ENCODE results near the gene ULK4.
A peak's percentile ranks its signal among the peaks of the same experiment; 100 is the strongest.

Gene ULK4

DNA sequence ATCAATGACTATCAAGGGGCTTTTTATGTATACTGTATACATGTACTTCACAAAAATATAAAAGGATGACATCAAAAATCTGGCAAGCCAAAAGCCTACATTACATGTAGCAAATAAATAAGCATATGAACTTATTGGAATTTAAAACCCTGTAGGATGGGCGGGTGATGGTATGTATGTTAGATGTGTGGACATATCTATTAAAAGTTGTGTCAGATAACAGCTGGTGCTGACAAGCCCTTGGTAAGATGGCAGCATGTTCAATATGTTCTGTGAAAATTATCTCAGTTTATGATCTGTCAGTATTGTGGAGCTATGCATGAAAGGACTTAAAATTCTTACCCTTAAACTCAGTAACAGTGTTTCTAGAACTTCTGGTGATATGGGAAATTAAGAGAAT is 742.5 kb downstream of the ULK4 start:
- DNase-seq (ENCODE audit: low spot score): no peak

DNA sequence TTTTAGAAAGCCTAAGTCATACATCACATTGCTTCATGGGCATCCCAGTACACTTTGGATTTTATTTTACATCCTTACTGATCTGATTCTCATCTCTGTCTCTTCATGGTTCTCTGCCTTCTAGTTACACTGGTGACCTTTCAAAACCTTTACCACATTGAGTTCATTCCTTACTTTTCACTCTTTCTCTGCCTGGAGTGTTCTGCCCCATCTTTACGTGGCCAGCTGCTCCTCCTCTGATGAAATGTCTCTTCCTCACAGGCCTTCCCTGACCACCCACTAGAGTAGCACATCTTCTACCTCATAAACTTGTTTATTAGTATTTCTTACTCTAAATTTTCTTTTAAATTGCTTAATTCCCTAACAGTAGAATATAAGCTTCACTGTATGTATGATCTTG is 744.9 kb downstream of the ULK4 start:
- DNase-seq (ENCODE audit: low spot score): no peak

DNA sequence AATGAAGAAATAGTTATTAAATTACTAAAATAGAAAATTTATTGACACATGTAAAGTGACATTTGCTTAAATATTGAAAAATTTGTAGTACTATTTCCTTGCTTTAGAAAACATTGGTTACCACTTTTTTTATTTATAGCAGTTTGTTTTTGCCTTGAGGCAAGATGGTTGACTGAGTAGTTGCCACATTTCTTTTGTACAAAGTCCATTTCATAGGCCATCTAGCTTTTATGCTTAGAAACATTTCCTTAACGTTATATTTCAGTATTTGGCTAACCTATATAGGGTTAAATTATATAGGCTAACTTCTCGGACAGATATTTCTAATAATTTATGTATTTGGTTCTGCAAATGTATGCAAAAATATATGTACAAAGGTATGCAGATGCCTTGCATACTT is 745.5 kb downstream of the ULK4 start:
- no peak for DNase-seq (ENCODE audit: low spot score)

DNA sequence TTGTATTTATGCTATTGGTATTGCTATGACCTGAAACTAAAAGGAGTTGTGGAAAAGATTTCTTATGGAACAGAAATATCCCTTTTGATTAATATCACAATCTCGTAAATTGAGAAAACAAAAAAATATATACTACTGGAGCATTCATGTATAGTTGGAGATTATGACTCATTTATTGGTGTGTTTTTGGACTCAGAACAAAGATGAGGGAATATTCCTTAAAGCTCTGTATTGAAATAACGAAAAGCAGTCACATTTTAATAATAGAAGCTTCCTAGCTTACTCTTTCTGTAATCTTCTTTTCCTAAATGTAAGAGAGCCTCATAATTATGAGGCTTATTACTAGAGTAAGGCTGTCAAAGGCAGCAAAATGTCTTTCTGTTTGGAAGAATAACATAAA is 748.3 kb downstream of the ULK4 start:
- no peak for DNase-seq (ENCODE audit: low spot score)

DNA sequence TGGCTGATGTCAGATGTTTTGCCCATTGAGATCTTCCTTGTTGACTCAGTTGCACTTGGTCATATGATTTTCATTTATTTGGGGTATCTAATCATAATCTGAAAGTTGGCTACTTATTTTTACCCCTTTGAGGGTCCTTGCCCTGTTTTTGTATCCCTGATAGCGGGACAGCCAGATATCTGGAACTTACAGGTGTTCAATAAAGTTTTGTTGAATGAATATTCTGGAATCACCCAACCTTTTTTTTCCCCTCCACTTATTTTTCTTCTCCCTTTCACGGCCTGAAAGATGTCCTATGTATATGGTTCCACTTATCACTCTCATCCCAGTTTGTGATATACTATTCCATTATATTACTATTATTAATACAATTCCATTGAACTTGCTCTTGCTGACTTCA is 749.8 kb downstream of the ULK4 start:
- DNase-seq (ENCODE audit: low spot score): no peak

DNA sequence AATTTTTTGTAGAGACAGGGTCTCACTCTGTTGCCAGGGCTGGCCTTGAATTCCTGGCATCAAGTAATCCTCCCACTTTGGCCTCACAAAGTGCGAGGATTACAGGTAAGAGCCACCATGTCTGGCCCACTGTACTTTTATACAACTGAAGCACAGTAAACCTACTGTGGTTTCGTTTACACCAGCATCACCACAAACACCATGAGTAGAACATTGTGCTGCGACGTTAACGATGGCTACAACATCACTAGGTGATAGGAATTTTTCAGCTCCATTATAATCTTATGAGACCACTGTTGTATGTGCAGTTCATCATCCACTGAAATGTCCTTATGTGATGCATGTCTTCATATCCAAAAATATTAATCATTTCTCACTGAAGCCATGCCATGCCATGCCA is 750.9 kb downstream of the ULK4 start:
- DNase-seq (ENCODE audit: low spot score): no peak

DNA sequence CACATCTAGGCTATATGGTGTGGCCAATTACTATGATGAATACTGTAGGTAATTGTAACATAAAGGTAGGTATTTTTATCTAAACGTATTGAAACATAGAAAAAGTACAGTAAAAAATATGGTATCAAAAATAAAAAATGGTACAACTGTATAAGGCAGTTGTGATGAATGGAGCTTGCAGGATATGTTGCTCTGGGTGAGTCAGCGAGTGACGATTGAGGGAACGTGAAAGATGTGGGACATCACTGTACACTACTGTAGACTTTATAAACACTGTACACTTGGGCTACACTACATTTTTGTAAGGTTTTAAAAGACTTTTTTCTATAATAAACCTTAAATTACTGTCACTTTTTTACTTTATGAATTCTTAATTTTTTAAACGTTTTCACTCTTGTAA is 752.3 kb downstream of the ULK4 start:
- no peak for DNase-seq (ENCODE audit: low spot score)

DNA sequence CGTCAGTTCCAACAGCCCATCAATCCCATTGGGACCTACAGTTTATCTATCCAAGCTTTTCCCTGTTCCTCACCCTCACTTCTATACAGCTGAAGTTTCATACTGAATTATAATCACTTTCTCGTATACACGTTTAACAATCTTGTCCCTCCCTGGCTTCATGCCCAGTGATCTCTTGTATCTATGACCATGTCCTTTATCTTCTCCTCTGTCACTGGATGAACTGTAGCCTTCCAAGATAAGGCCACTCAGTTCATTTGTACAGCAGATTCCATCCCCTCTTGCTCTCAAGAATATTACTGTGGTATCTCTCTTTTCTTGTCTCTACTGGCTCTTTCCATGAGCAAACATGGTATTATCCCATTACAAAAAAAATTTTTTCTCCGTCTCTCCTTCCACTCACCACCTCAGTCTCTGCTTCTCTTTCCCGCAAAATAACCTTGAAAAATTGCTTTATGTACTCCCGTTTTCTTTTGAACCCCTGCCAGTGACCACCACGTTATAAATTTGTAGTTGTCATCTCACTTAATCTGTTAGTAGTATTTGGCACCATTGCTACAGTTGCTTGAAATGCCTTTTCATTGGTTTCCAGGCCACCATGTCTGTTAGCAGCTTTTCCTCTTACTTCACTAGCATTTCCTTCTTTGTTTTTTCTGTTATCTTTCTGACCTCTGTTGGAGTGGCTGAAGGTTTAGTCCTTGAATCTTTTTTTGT is 753.2 kb downstream of the ULK4 start:
- DNase-seq (ENCODE audit: low spot score): no peak

DNA sequence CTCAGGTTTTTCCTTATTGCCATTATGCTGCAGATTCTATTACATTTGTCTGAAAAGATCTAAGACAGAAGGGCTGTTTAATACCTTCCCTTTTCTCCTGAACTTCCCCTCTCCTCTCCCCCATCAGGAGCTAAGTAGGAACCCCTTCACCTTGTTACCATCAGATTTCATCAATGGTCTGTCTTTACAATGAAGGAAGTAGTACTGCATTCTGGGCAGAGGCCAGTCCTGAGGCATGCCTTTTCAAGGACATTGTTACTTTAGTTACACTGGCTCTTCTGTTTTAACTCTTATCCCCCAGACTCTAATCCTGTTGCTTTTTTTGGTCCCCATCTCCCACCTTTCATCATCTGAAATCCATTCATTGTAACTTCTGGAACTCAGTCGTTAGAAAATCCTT is 754.5 kb downstream of the ULK4 start:
- no peak for DNase-seq (ENCODE audit: low spot score)

DNA sequence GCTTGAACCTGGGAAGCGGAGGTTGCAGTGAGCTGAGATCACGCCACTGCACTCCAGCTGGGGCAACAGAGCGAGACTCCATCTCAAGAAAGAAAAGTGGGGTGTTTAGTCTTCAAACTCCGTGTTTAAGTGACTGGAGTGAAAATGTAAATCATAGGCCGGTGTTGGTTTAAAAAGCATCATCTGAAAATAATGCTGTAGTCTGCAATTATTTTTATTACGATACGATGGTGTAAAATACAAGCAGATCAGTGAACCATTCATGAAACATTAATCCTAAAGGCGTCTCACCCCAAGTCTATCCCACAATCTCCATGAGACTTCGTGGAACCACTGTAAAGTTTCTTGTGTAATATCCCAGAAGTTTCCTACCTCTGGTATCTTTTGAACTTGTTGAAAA is 756.3 kb downstream of the ULK4 start:
- no peak for DNase-seq (ENCODE audit: low spot score)

DNA sequence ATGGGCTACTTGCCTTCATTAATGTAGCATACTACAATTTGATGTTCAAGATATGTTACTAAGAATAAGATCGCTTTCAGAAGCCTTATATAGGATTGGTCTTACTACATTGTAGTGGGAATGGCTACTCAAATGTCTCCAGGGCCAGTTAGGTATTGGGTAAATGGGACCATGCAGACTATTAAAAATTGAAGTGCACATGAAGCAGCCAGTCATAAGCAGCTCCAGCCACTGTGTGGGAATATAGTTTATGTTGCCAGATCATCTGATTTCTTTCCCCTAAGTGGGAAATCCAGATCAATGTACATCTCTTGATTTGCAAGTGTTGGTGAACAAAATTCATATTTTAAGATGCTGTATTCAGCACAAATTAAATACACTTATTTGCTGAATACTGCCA is 757.5 kb downstream of the ULK4 start:
- DNase-seq (ENCODE audit: low spot score): no peak

DNA sequence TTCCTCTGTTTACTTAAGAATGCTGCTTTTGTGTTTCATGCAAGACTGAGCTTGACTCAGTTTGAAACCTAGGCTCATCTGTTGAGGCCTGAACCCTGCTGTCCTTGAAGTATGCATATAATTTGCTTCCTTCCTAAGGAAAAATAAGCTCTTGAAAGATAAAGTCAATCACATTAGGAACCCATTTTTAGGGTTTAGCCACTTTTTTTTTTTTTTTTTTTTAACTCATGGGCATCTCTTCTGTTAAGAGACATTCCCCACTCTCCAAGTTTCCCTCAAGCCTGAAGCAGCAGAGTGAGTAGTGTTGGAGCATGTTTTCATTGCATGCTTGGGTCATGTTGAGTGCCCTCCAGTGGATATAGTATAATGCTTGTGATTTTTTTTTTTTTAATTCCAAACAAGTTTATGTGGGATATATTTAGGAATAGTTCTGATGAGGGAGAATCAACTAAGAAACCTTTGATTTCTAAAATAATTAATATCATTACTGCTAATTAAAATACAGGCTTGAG is 759.0 kb downstream of the ULK4 start:
- DNase-seq (ENCODE audit: low spot score): no peak

DNA sequence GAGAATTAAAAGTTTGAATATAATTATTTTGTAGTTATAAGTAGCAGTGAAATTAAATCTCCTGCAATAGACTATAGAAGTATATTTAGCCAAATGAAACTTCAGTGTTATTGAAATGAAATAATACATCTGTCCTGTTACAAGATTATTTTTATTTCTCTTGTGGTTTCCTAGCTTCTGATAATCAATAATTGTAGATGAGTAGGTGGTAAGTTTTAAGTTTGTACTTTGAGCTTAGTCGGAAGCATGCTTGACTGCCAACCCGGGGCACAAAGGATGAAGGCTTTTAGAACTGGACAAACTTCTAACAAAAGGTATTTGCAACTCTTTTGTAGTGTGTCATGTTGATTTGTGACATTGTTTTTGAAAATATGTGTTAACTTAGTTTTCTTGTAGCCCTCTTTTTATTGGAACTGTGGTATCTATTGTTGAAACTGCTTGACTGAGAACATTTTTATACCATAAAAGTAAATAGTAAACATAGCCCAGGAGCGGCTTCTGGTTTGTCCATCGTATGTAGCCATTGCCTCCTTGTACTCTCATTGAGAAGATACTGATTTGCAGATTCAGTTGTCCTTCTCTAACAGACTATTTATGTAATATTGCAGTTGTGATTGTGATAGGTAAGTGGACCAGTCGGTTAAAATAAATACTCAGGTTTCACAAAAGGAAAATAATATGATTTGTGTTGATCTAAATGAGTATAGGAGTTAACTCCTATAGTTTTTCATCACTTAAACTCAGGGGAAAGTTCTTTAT is 759.6 kb downstream of the ULK4 start:
- no peak for DNase-seq (ENCODE audit: low spot score)

DNA sequence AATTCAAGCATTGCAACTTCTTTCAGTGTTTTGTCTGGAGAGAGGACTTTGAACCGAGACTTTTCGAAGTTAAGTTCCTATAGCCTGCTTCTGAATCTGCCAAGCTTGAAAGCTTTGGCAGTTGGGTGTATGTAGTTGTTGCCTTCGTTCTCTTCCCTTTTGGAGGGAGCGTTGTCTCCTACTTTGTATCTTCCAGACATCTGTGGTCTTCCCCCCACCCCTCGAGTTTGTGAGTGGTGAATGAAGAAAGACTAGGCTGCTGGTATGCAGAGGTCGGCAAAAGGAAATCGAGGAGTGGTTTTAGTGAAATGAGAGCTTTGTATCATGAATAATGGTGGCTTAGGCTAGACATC is 761.3 kb downstream of the ULK4 start:
- DNase-seq (ENCODE audit: low spot score): peak; percentile 19

DNA sequence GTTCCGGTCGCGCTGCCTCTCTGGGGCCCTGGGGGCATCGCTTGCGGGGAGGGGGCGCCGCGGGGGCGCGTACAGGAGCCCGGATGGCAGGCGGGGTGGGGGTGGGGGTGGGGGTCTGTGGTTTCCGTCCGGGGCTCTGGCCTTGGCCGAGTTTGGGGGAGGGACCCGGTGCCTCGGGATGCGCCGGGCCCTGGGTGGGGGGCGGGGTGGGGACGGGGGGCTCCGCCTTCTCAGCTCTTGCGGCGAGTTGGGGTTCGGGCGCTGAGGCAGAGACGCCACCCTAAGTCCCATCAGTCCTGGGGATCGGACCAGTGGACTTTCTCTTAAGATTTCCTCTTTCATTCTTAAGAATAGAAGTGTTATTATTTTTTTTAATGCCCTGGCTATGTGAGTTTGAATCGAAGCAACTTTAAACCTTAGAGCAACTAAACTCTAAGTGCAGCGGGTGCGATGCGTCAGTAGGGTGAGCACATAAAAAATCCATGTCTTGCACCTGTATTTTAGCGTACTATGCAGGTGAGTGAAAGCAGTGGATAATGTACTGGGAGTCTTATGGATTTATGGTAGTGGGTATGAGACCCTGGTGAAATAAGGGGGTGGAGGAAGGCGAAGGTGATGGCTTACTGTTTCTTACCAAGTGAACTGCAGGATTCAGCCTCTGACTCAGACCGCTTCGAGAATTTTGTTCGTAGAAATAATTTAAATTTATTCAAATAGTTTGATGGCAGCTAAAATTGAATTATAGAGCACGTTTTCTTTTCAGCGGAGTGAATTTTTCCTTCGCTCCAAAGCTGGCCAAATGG is 761.8 kb downstream of the ULK4 start:
- DNase-seq (ENCODE audit: low spot score): peak; percentile 57

DNA sequence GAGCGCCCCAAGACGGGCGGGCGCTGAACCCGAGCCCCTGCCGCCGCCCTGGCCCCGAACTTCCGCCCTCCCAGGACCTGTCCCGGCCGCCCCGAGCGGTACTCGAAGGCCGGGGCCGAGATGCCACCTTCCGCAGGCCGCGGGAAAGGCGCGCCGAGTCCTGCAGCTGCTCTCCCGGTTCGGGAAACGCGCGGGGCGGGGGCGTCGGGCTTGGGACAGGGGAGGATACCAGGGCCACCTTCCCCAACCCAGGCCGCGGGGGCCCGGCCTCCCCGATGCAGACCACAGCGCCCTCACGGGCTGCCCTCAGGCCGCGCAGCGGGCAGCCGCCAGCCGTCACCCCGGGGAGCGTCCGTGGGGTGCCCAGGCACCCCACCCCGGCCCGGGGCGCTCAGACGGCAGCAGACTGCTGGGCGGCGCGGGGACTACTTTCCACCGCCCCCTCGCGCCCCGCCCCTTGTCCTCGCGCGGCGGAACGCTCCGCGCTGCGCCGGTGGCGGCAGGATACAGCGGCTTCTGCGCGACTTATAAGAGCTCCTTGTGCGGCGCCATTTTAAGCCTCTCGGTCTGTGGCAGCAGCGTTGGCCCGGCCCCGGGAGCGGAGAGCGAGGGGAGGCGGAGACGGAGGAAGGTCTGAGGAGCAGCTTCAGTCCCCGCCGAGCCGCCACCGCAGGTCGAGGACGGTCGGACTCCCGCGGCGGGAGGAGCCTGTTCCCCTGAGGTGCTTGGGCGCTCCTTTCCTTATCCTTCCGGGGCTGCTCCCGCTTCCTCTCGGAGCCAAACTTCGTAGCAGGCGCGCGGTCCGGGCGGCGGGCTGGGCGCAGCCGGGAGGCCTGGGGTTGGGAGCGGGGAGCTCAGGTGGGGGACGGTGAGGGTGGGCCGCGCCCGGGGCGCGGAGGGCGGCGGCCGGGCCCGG is 762.7 kb downstream of the ULK4 start, which contains the start of gene CTNNB1:
TSS of gene CTNNB1 (plus strand) at position 556 of the 916 bp plus-strand sequence. CDS start 24,564 bp downstream, outside the sequence.
- peak; percentile 78 for DNase-seq (ENCODE audit: low spot score)

DNA sequence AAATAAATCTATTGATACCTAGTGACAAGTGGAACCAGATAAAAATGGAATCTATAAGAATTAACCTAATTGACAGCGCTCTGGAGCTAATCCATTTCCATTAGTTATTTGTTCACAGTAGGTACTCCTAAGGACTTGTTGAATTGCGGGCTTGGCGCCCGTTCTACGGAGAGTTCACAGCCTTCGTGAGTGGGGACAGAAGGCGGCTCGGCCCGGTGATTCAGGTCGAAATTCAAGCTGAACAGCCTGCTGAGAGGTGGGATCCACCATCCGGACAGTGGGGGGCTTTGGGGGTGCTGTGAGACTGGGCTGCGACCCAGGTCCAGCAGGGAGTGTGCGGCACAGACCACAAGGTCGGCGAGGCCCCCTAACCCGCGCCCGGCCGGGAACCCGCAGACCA is 763.4 kb downstream of the ULK4 start:
- peak; percentile 34 for DNase-seq (ENCODE audit: low spot score)

DNA sequence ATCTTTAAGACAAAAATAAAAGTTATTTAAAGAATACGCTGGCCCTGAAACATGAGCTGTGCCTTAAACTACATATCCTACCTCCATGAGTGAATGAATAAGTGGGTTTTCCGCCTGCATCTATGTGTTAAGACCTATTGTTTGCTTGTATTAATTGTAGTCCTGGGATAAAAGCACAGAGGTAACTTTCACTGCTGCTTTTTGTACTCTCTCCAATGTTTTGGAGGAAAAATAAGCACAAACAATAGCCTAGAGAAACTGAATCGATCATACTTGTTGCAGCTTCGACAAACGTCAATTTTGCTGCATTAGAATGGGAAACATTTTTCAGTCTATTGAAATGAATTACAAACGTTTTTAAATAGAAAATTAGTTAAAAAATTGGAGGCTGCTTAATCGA is 763.9 kb downstream of the ULK4 start:
- no peak for DNase-seq (ENCODE audit: low spot score)
